Spleen (tissue), 11 donors: Measurements from ENCODE around the gene IPMK. TPM values are rescaled to one million over a fixed set of nuclear protein-coding genes. Genes with fewer than 3 reads are reported as not detected.

Source experiments
- DNase-seq: peaks from one replicate; pipeline ENCODE4 v3.0.0-alpha.2; 2020
- H3K27ac ChIP-seq, 8 donors: fragments of 200-600 bp; sonication (generic) in 7 of 8; 1 replicate in 4 of 8; 2 replicates in 4 of 8; pipeline versions ENCODE4 v1.5.0 to v1.8.0; 2016 to 2021; ENCODE audit warnings: inconsistent platforms in 4 of 8, mild to moderate bottlenecking in 4 of 8, moderate library complexity in 1 of 8
- H3K27me3 ChIP-seq, 7 donors: fragments of 200-600 bp; sonication (generic) in 6 of 7; replicated peaks in 1 of 7; 1 replicate in 4 of 7; 2 replicates in 3 of 7; pipeline versions ENCODE4 v1.5.0 to v1.8.0; 2016 to 2021; ENCODE audit warnings: inconsistent platforms in 3 of 7, mild to moderate bottlenecking in 1 of 7
- H3K36me3 ChIP-seq, 6 donors: fragments of 200-600 bp; sonication (generic) in 5 of 6; 1 replicate in 4 of 6; 2 replicates in 2 of 6; pipeline versions ENCODE4 v1.5.0 to v1.8.0; 2016 to 2021; ENCODE audit warnings: inconsistent platforms in 2 of 6
- H3K4me1 ChIP-seq, 6 donors: fragments of 200-600 bp; sonication (generic) in 5 of 6; 1 replicate in 3 of 6; 2 replicates in 3 of 6; pipeline versions ENCODE4 v1.5.0 to v1.8.0; 2016 to 2021; ENCODE audit warnings: inconsistent platforms in 3 of 6
- H3K4me3 ChIP-seq, 8 donors: fragments of 200-600 bp; sonication (generic) in 7 of 8; 1 replicate in 4 of 8; 2 replicates in 4 of 8; pipeline versions ENCODE4 v1.5.0 to v1.8.0; 2016 to 2021; ENCODE audit warnings: inconsistent platforms in 4 of 8, mild to moderate bottlenecking in 4 of 8, moderate library complexity in 2 of 8
- H3K9me3 ChIP-seq, 8 donors: fragments of 200-600 bp; sonication (generic) in 7 of 8; 1 replicate in 4 of 8; 2 replicates in 4 of 8; pipeline versions ENCODE4 v1.5.0 to v1.8.0; 2016 to 2021; ENCODE audit warnings: inconsistent platforms in 4 of 8
- CTCF ChIP-seq, 11 experiments: fragments of 200-600 bp in 7 of 11; fragments of 450-650 bp in 4 of 11; sonication (generic) in 4 of 11; IDR thresholded peaks in 8 of 11; conservative IDR thresholded peaks in 3 of 11; 1 replicate in 7 of 11; 2 replicates in 4 of 11; pipeline versions ENCODE4 v1.4.0 to v1.8.0; 2016 to 2021; ENCODE audit warnings: antibody characterized with exemption in 11 of 11, inconsistent platforms in 4 of 11, mild to moderate bottlenecking in 1 of 11
- POLR2A ChIP-seq, 3 donors: fragments of 450-650 bp; IDR thresholded peaks; one replicate each; pipeline ENCODE4 v1.5.1; 2017; ENCODE audit warnings: antibody characterized with exemption in 3 of 3, mild to moderate bottlenecking in 1 of 3
- POLR2AphosphoS5 ChIP-seq, 3 donors: sonication (generic); formaldehyde crosslinking; IDR thresholded peaks; one replicate each; pipeline ENCODE4 v1.5.1; 2017; ENCODE audit warnings: antibody characterized with exemption in 3 of 3
- WGBS, 5 donors: extraction: QIAGEN DNeasy Blood & Tissue Kit in 3 of 5; methylation state at CpG; one replicate each; pipeline versions ENCODE4 v1.1.5 to v1.1.7; 2013 to 2018; 5-methylcytosine and 5-hydroxymethylcytosine counted together
- intact Hi-C: fragments of 100-400 bp; cut with DNase I; formaldehyde crosslinking; loops from one replicate; pipeline ENCODE4 v1.15.0; 2023; ENCODE audit warnings: low total_unique reads
- polyA plus RNA-seq, 3 donors: library from polyadenylated mRNA; stranded (reverse); fragments of 200-250 nt; gene quantifications; one replicate each; pipeline ENCODE4 v1.2.1, GENCODE V29; 2013
- total RNA-seq, 7 donors: library from RNA; depleted of rRNA in 3 of 7; stranded (reverse); fragments of >200 nt in 3 of 7; fragmentation: NEBNext Ultra II Directional in 4 of 7; extraction: Animal tissue kit (Norgen Biotek cat#: 25700) in 4 of 7; gene quantifications; one replicate each; pipeline versions ENCODE4 v1.1.0 to v1.2.1, GENCODE V29; 2016 to 2021
- donor health status: healthy with polysubstance abuse.
- donor health status: DM: no; HTN: no; CAD: no; lungs with moderate emphysema.
- donor health status: DM: no; HTN: no; CAD: no.
- donor health status: Bipolar disorder and iron deficiency.
- donor health status: healthy.
- donor health status: DM: no; HTN: no; CAD: no.
- donor health status: DM: yes; HTN: yes; CAD: no.

IPMK gene
- total and polyA plus RNA-seq, 10 donors, result 2.9 to 17.2 (median 13.3) TPM

GRCh38 chr10:58268454-58268945 lies 806 bp upstream of the IPMK start:
- Histone ChIP-seq H3K4me3 (peak overlapping the region; percentile 57 to 88 (median 70)), H3K27ac (peak overlapping the region; percentile 91 to 99 (median 98)), H3K4me1 (peaks cover 12 to 59% (median 41%) of the 10 kb centered on the region in 6 donors), H3K27me3 (no peaks in the 10 kb centered on the region), H3K9me3 (no peaks in the 10 kb centered on the region), H3K36me3 (no peaks in the 10 kb centered on the region)
- TF ChIP-seq CTCF (IDR thresholded peaks at IDR 0.05 in 8 of 11, conservative IDR thresholded peaks at IDR 0.05 in 3 of 11) (no peak), POLR2A (IDR thresholded peaks at IDR 0.05) (no peak), POLR2AphosphoS5 (IDR thresholded peaks at IDR 0.05) (no peak)
- intact Hi-C loops, result no loop called here
- DNase-seq, result no peak
- 0 to 1% (median 0%) methylated on average over 13 of the region's 13 CpGs for WGBS, 5 donors

- H3K27ac ChIP-seq, result peak overlapping the region; percentile 91 to 99 (median 98)
- H3K9me3 ChIP-seq, result no peaks in the 10 kb centered on the region
- peak; percentile 94 for DNase-seq
- intact Hi-C loops, result no loop called here
- TF ChIP-seq CTCF (IDR thresholded peaks at IDR 0.05 in 8 of 11, conservative IDR thresholded peaks at IDR 0.05 in 3 of 11), result no peak
- TF ChIP-seq POLR2AphosphoS5 (IDR thresholded peaks at IDR 0.05), result peak; percentile 75 to 81 (median 76)
- no peak for TF ChIP-seq POLR2A (IDR thresholded peaks at IDR 0.05)
- no peaks in the 10 kb centered on the region for H3K27me3 ChIP-seq
- H3K4me1 ChIP-seq, result peaks cover 12 to 74% (median 45%) of the 10 kb centered on the region in 6 donors
- H3K36me3 ChIP-seq, result no peaks in the 10 kb centered on the region
- peak overlapping the region; percentile 57 to 88 (median 70) for H3K4me3 ChIP-seq
- 0 to 1% (median 1%) methylated on average over 42 to 53 of the region's 53 CpGs for WGBS, 5 donors
Measured at GRCh38 chr10:58266826-58267712, 625 bp downstream of the IPMK start.

- H3K27ac ChIP-seq, result peak overlapping the region; percentile 91 to 99 (median 98)
- 3 to 4% (median 4%) methylated on average over 14 of the region's 14 CpGs for whole genome bisulfite sequencing, 5 donors
- peak overlapping the region; percentile 57 to 88 (median 70) for H3K4me3 ChIP-seq
- intact Hi-C loops, result no loop called here
- no peak for TF ChIP-seq POLR2AphosphoS5 (IDR thresholded peaks at IDR 0.05)
- H3K4me1 ChIP-seq, result peaks cover 12 to 81% (median 45%) of the 10 kb centered on the region in 6 donors
- H3K27me3 ChIP-seq, result no peaks in the 10 kb centered on the region
- no peaks in the 10 kb centered on the region for H3K36me3 ChIP-seq
- DNase-seq, result no peak
- no peaks in the 10 kb centered on the region for H3K9me3 ChIP-seq
Measured at GRCh38 chr10:58266003-58266825, 1.5 kb downstream of the IPMK start.

- peak overlapping the region in 3 of 8 donors; percentile 68 to 88 (median 78) for H3K4me3 ChIP-seq
- peaks cover 8 to 84% (median 43%) of the 10 kb centered on the region in 6 donors for H3K4me1 ChIP-seq
- H3K36me3 ChIP-seq, result no peaks in the 10 kb centered on the region
- 33 to 46% (median 41%) methylated on average over 1 of the region's 1 CpG for WGBS, 5 donors
- H3K27ac ChIP-seq, result peak overlapping the region in 7 of 8 donors; percentile 97 to 99 (median 98)
- H3K9me3 ChIP-seq, result no peaks in the 10 kb centered on the region
- H3K27me3 ChIP-seq, result no peaks in the 10 kb centered on the region
- intact Hi-C loops, result no loop called here
- no peak for DNase-seq
- TF ChIP-seq POLR2A (IDR thresholded peaks at IDR 0.05), result no peak
- no peak for TF ChIP-seq CTCF (IDR thresholded peaks at IDR 0.05 in 8 of 11, conservative IDR thresholded peaks at IDR 0.05 in 3 of 11)
Measured at GRCh38 chr10:58265249-58265648, 2.4 kb downstream of the IPMK start.
